Adipose tissue (tissue), 3 donors: Measurements from ENCODE around the gene TRIM47. TPM values are rescaled to one million over a fixed set of nuclear protein-coding genes. Genes with fewer than 3 reads are reported as not detected.
A peak's percentile ranks its signal among the peaks of the same experiment; 100 is the strongest.

Source experiments
- H3K27ac ChIP-seq: one replicate; pipeline ENCODE4 v1.5.1; 2013; ENCODE audit warnings: low read depth, low read length
- WGBS, 3 donors: extraction: QIAGEN DNeasy Blood & Tissue Kit; methylation state at CpG; one replicate each; pipeline ENCODE4 v1.1.7; 2013; 5-methylcytosine and 5-hydroxymethylcytosine counted together
- polyA plus RNA-seq, 3 donors: library from polyadenylated mRNA; stranded (reverse); fragments of 200-250 nt; gene quantifications; one replicate each; pipeline ENCODE4 v1.2.3, GENCODE V29; 2013
- donor health status: healthy with polysubstance abuse.
- donor health status: Bipolar disorder and iron deficiency.
- donor health status: healthy.

Gene TRIM47
- polyA plus RNA-seq, 3 donors = 12.7 to 32.6 (median 28.6) TPM

- H3K27ac ChIP-seq = no peak overlapping the region
- 63 to 75% (median 70%) methylated on average over 11 of the region's 11 CpGs for WGBS, 3 donors
Observed at GRCh38 chr17:75909812-75910274, 31.5 kb upstream of the TRIM47 start.

- no peak overlapping the region for H3K27ac ChIP-seq
- 66 to 87% (median 79%) methylated on average over 14 of the region's 14 CpGs for WGBS, 3 donors
Observed at GRCh38 chr17:75909051-75909811, 30.9 kb upstream of the TRIM47 start.

GRCh38 chr17:75908201-75908600 lies 29.8 kb upstream of the TRIM47 start:
- H3K27ac ChIP-seq = no peak overlapping the region

GRCh38 chr17:75906143-75906884 lies 27.9 kb upstream of the TRIM47 start:
- no peak overlapping the region for H3K27ac ChIP-seq
- WGBS, 3 donors = 83 to 89% (median 84%) methylated on average over 10 of the region's 10 CpGs

More at GRCh38 chr17:75908201-75908600, 29.8 kb upstream of the TRIM47 start:
- WGBS, 3 donors = 67 to 75% (median 68%) methylated on average over 6 of the region's 6 CpGs

- WGBS, 3 donors = 2 to 3% (median 3%) methylated on average over 58 to 67 of the region's 69 CpGs
- H3K27ac ChIP-seq = peak within 1 kb of the TSS; percentile 69
Observed at GRCh38 chr17:75904749-75905521, 26.6 kb upstream of the TRIM47 start, which contains the start of gene MRPL38. MRPL38 (minus strand) TSS chr17:75904884; CDS start chr17:75904875, 9 bp downstream.

- 94 to 96% (median 95%) methylated on average over 6 of the region's 6 CpGs for WGBS, 3 donors
- no peak overlapping the region for H3K27ac ChIP-seq
Observed at GRCh38 chr17:75902406-75902805, 24.0 kb upstream of the TRIM47 start.

- 89 to 92% (median 90%) methylated on average over 18 of the region's 18 CpGs for WGBS, 3 donors
Observed at GRCh38 chr17:75901727-75902126, 23.3 kb upstream of the TRIM47 start.

GRCh38 chr17:75900691-75901533 lies 22.5 kb upstream of the TRIM47 start:
- WGBS, 3 donors = 79 to 90% (median 90%) methylated on average over 13 of the region's 13 CpGs
- H3K27ac ChIP-seq = no peak overlapping the region

More at GRCh38 chr17:75901727-75902126, 23.3 kb upstream of the TRIM47 start:
- no peak overlapping the region for H3K27ac ChIP-seq

GRCh38 chr17:75899767-75900468 lies 21.5 kb upstream of the TRIM47 start:
- WGBS, 3 donors = 88 to 89% (median 89%) methylated on average over 23 of the region's 23 CpGs

GRCh38 chr17:75899353-75899752 lies 21.0 kb upstream of the TRIM47 start:
- no peak overlapping the region for H3K27ac ChIP-seq
- WGBS, 3 donors = 86 to 94% (median 90%) methylated on average over 13 of the region's 13 CpGs

More at GRCh38 chr17:75899767-75900468, 21.5 kb upstream of the TRIM47 start:
- H3K27ac ChIP-seq = no peak overlapping the region

GRCh38 chr17:75898791-75899190 lies 20.4 kb upstream of the TRIM47 start:
- WGBS, 3 donors = 96 to 97% (median 97%) methylated on average over 16 of the region's 16 CpGs
- H3K27ac ChIP-seq = no peak overlapping the region

- H3K27ac ChIP-seq = no peak overlapping the region
- WGBS, 3 donors = 86 to 93% (median 87%) methylated on average over 8 of the region's 8 CpGs
Observed at GRCh38 chr17:75898065-75898464, 19.7 kb upstream of the TRIM47 start.

- H3K27ac ChIP-seq = no peak overlapping the region
- WGBS, 3 donors = 46 to 62% (median 48%) methylated on average over 30 to 37 of the region's 37 CpGs
Observed at GRCh38 chr17:75897160-75898019, 19.0 kb upstream of the TRIM47 start.

- WGBS, 3 donors = 0 to 1% (median 1%) methylated on average over 60 to 102 of the region's 102 CpGs
- no peak within 1 kb of the TSS for H3K27ac ChIP-seq
Observed at GRCh38 chr17:75896415-75897159, 18.2 kb upstream of the TRIM47 start, which contains the start of gene TRIM65. TRIM65 (minus strand) TSS chr17:75896951; CDS start chr17:75896937, 14 bp downstream.

- WGBS, 3 donors = 21 to 45% (median 24%) methylated on average over 28 of the region's 28 CpGs
- H3K27ac ChIP-seq = no peak overlapping the region
Observed at GRCh38 chr17:75895370-75896155, 17.2 kb upstream of the TRIM47 start.
